ENCODE measurements around the gene PCGF1. TPM values are rescaled to one million over a fixed set of nuclear protein-coding genes. Genes with fewer than 3 reads are reported as not detected.

PCGF1 gene
- total and polyA plus RNA-seq, 9 of the 15 experiments (the other 6 are each of a cell fraction or from before 2014, with no cell fraction given): 20.3 to 45.7 (median 29.3) TPM

DNA sequence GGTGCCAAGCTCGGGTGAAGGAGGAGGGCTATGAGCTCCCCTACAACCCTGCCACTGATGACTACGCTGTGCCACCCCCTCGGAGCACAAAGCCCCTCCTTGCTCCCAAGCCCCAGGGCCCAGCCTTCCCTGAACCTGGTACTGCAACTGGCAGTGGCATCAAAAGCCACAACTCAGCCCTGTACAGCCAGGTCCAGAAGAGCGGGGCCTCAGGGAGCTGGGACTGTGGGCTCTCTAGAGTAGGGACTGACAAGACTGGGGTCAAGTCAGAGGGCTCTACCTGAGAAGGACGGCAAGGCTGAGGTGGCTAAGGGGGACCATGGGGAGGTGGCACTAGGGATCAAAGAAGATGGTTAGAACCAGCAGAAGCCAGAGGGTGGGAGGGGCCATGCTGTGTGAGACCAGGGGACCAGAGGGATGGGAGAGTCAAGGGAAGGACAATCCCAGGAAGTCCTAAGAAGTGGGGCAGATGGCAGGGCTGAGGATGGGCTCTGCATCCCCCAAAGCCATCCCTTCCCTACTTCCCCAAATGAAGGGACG is 49.4 kb upstream of the PCGF1 start:
- Histone ChIP-seq H3K79me2 (ENCODE audit: control insufficient read depth, insufficient read depth, low read length) (peaks cover 15% of the 10 kb centered on the region; the same call in 2 of the 3 replicates), H3K27ac (ENCODE audit: extremely low read depth, low read depth, low read length) (no peak overlapping the region), H3K27me3 (ENCODE audit: control insufficient read depth in 2 of 2, insufficient read depth in 2 of 2, low read length in 2 of 2) (peaks cover 0 to 12% of the 10 kb centered on the region in 2 experiments; a peak in 2 of 5 replicates), H3K4me2 (ENCODE audit: insufficient read depth, low read length) (no peak overlapping the region), H3K9me1 (ENCODE audit: control insufficient read depth, insufficient read depth, low read length) (no peaks in the 10 kb centered on the region), H2AFZ (ENCODE audit: low read depth, low read length) (no peak overlapping the region), H3K4me3 (no peak overlapping the region), H3K9ac (ENCODE audit: insufficient read depth in 1 of 2, low read depth in 2 of 2, low read length in 2 of 2) (peak overlapping the region in 1 of 2 experiments; percentile 54; a peak in 1 of 4 replicates), H3K4me1 (replicated peaks in 1 of 2; ENCODE audit: control insufficient read depth in 2 of 2, insufficient read depth in 2 of 2, low read length in 2 of 2) (peaks cover 25 to 54% of the 10 kb centered on the region in 2 experiments), H4K20me1 (replicated peaks; ENCODE audit: control insufficient read depth, insufficient read depth, low read length) (no peaks in the 10 kb centered on the region), H3K36me3 (ENCODE audit: control insufficient read depth, insufficient read depth, low read length) (peaks cover 17% of the 10 kb centered on the region; the same call in 1 of the 3 replicates), H3K9me3 (replicated peaks; ENCODE audit: control insufficient read depth, insufficient read depth, low read depth, low read length) (no peaks in the 10 kb centered on the region)
- ChIA-PET POLR2A (interaction anchor here (0.8 to 1.4 kb wide), 3 partner anchors 12 to 53 kb away, joined by 3 to 4 read pairs (median 3); no protein-coding TSS in a partner anchor), CTCF (ENCODE audit: low intra/inter-chr PET ratio) (no interaction called here)
- in situ Hi-C loops (cut with MboI): no loop called here
- ATAC-seq (no peak), FAIRE-seq (no peak), DNase-seq (ENCODE audit: extremely low read depth in 1 of 4, low spot score in 3 of 4) (no peak)
- no peak for TF ChIP-seq TSC22D4 (tag; IDR thresholded peaks at IDR 0.05)
- TF ChIP-seq KDM5B (IDR thresholded peaks at IDR 0.05; ENCODE audit: insufficient replicate concordance, low read depth, low read length): no peak
- no peak for TF ChIP-seq TGIF2 (CRISPR knock-in tag; IDR thresholded peaks at IDR 0.05)
- TF ChIP-seq, protein P1, sequence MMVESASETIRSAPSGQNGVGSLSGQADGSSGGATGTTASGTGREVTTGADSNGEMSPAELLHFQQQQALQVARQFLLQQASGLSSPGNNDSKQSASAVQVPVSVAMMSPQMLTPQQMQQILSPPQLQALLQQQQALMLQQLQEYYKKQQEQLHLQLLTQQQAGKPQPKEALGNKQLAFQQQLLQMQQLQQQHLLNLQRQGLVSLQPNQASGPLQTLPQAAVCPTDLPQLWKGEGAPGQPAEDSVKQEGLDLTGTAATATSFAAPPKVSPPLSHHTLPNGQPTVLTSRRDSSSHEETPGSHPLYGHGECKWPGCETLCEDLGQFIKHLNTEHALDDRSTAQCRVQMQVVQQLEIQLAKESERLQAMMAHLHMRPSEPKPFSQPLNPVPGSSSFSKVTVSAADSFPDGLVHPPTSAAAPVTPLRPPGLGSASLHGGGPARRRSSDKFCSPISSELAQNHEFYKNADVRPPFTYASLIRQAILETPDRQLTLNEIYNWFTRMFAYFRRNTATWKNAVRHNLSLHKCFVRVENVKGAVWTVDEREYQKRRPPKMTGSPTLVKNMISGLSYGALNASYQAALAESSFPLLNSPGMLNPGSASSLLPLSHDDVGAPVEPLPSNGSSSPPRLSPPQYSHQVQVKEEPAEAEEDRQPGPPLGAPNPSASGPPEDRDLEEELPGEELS (CRISPR knock-in tag; IDR thresholded peaks at IDR 0.05; ENCODE audit: borderline replicate concordance): no peak
- no peak for TF ChIP-seq BDP1 (IDR thresholded peaks at IDR 0.05; ENCODE audit: insufficient read depth, insufficient read length)
- TF ChIP-seq SMC3 (conservative IDR thresholded peaks at IDR 0.05; ENCODE audit: insufficient read depth, low read depth, low read length): no peak
- TF ChIP-seq, protein P2, sequence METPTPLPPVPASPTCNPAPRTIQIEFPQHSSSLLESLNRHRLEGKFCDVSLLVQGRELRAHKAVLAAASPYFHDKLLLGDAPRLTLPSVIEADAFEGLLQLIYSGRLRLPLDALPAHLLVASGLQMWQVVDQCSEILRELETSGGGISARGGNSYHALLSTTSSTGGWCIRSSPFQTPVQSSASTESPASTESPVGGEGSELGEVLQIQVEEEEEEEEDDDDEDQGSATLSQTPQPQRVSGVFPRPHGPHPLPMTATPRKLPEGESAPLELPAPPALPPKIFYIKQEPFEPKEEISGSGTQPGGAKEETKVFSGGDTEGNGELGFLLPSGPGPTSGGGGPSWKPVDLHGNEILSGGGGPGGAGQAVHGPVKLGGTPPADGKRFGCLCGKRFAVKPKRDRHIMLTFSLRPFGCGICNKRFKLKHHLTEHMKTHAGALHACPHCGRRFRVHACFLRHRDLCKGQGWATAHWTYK (CRISPR knock-in tag; IDR thresholded peaks at IDR 0.05): no peak
- no peak for TF ChIP-seq BRD9 (IDR thresholded peaks at IDR 0.05; ENCODE audit: low read depth, partially characterized antibody)
- TF ChIP-seq EHMT2 (IDR thresholded peaks at IDR 0.05): no peak
- TF ChIP-seq, protein P3, sequence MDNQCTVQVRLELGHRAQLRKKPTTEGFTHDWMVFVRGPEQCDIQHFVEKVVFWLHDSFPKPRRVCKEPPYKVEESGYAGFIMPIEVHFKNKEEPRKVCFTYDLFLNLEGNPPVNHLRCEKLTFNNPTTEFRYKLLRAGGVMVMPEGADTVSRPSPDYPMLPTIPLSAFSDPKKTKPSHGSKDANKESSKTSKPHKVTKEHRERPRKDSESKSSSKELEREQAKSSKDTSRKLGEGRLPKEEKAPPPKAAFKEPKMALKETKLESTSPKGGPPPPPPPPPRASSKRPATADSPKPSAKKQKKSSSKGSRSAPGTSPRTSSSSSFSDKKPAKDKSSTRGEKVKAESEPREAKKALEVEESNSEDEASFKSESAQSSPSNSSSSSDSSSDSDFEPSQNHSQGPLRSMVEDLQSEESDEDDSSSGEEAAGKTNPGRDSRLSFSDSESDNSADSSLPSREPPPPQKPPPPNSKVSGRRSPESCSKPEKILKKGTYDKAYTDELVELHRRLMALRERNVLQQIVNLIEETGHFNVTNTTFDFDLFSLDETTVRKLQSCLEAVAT (IDR thresholded peaks at IDR 0.05): no peak
- TF ChIP-seq FOXM1 (IDR thresholded peaks at IDR 0.05; ENCODE audit: low read depth): no peak
- no peak for TF ChIP-seq FOXM1 (CRISPR knock-in tag; IDR thresholded peaks at IDR 0.05; ENCODE audit: low read depth)
- no peak for TF ChIP-seq RBM39 (optimal IDR thresholded peaks at IDR 0.05; ENCODE audit: low read depth, low read length)
- TF ChIP-seq, protein P4, sequence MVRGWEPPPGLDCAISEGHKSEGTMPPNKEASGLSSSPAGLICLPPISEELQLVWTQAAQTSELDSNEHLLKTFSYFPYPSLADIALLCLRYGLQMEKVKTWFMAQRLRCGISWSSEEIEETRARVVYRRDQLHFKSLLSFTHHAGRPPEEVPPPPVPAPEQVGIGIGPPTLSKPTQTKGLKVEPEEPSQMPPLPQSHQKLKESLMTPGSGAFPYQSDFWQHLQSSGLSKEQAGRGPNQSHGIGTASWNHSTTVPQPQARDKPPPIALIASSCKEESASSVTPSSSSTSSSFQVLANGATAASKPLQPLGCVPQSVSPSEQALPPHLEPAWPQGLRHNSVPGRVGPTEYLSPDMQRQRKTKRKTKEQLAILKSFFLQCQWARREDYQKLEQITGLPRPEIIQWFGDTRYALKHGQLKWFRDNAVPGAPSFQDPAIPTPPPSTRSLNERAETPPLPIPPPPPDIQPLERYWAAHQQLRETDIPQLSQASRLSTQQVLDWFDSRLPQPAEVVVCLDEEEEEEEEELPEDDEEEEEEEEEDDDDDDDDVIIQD (CRISPR knock-in tag; IDR thresholded peaks at IDR 0.05): no peak
- no peak for TF ChIP-seq EWSR1 (IDR thresholded peaks at IDR 0.05; ENCODE audit: borderline replicate concordance, low read depth, partially characterized antibody)
- no peak for TF ChIP-seq JUN (IDR thresholded peaks at IDR 0.05; ENCODE audit: borderline replicate concordance, low read depth, low read length)
- no peak for TF ChIP-seq JUN (CRISPR knock-in tag; IDR thresholded peaks at IDR 0.05; ENCODE audit: borderline replicate concordance)
- 95% methylated on average over 6 of the region's 6 CpGs for WGBS (ENCODE audit: insufficient coverage, low coverage, missing lambda C conversion rate)
- intact Hi-C loops (cut with micrococcal nuclease): no loop called here
- BruUV-seq (replicated peaks): no TSS peak

All from K562 (cell line).